T1000 (cell line): ENCODE results near the gene ZFX.
"Not testable (repeated sequence)": the region's sequence is repeated elsewhere in the genome, so short reads cannot be mapped to it uniquely, and the experiment has no call there.

ENCODE experiments used
- DNase-seq: peaks from one replicate; lab custom pipeline; 2025; ENCODE audit warnings: mixed read lengths; lab: John Stamatoyannopoulos, UW

The ZFX gene

DNA sequence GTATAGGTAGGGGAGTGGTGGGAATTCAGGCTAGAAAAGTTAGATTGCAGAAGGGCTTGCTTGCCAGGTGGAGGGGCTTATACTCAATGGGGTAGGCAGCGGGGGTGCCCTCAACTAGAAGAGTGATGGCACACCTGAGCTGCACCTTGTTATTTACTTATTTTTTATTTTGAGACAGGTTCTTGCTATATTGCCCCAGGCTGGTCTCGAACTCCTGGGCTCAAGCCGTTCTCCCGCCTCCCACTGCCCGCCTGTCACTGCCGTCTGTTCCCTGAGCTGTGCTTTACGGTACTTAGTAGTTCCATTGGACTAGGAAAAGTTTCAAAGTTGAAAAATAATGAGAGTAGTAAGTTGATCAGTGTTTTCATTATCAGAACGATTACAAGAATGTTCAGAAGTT is 2.0 kb downstream of the ZFX start:
- no peak for DNase-seq

GRCh38 chrX:24153178-24153795 is 3.8 kb downstream of the ZFX start:
- DNase-seq: no peak

DNA sequence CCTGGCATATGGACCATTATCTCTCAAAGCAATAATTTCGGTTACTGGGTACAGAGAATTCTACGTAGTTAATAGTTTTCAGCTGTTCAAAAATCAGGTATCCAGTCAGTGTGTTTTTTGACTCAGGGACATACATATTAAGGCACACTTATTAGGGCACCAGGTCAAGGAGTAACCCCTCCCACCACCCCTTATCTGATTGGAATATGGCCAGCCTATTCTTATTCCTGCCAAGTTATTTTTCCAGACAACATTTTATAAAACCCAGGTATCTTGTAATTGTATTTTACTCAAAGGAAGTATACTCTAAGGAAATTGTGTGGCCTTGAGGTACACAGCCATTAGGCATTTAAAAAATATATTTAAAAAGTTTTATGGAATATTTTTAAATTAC is 4.3 kb downstream of the ZFX start:
- no peak for DNase-seq

- DNase-seq: no peak
These were observed 5.0 kb downstream of the ZFX start for GRCh38 chrX:24154490-24155034.

DNA sequence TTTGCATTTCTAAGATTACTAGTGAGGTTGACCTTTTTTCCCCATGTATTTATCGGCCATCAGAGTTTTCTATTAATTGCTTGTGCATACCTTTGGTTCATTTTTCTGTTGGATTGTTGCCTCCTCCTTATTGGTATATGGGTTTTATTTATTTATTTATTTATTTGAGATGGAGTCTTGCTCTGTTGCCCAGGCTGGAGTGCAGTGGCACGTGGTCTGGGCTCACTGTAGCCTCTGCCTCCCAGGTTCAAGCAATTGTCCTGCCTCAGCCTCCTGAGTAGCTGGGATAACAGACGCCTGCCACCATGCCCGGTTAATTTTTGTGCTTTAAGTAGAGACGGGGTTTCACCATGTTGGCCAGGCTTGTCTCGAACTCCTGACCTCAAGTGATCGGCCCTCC is 6.2 kb downstream of the ZFX start:
- DNase-seq: not testable (repeated sequence)

GRCh38 chrX:24156177-24156576 is 6.6 kb downstream of the ZFX start:
- DNase-seq: no peak

GRCh38 chrX:24158881-24159280 is 9.4 kb downstream of the ZFX start:
- no peak for DNase-seq

DNA sequence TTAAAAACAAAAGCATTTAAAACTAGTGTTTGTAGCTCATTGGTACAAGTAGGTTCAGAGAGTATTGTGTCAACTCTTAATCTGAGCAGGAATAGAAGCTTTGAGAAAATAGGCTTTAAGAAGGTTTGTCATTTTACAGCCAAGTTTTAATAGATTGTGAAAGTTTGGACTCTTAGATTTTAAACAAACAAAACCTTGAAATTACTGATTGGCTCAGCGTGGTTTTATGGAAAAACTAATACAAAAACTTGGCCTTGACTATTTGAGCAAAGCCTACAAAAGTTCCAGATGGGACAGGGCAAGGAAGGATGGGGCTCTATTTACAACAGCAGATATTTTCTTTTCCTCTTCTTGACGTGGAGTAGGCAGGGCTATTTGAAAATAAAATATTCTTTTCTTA is 16.5 kb downstream of the ZFX start:
- DNase-seq: no peak

GRCh38 chrX:24167719-24168472 is 18.4 kb downstream of the ZFX start:
- no peak for DNase-seq

- no peak for DNase-seq
These were observed 19.3 kb downstream of the ZFX start for GRCh38 chrX:24168807-24169206.

- no peak for DNase-seq
These were observed 19.7 kb downstream of the ZFX start for GRCh38 chrX:24169211-24169610.

DNA sequence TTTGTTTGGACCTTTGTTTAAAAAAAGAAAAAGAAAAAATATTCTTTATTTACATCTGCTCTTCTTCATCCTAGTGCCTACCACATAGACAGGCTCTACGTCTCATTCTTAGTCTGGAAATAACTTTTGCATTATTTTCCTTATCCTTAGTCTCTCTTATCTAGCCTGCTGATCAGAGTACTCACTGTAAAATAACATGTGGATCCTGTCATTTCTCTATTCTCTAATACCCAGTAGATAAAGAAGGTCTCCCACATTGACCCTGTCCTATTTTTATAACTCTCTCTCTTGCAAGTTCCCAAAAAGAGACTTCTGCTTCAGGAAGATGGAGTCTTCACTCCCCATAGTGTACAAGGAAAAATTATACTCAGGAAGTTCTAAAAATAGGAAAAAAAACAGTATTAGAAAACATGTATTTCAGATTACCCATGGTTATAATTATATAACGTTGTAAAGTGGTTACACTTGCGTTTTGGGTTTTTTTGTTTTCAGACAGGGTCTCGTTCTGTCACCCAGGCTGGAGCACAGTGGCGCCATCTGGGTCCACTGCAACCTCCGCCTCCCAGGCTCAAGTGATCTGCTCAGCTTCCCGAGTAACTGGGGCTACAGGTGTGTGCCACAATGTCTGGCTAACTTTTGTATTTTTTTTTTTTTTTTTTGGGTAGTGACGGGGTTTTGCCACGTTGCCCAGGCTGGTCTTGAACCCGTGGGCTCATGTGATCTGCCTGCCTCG is 23.8 kb downstream of the ZFX start:
- DNase-seq: no peak

DNA sequence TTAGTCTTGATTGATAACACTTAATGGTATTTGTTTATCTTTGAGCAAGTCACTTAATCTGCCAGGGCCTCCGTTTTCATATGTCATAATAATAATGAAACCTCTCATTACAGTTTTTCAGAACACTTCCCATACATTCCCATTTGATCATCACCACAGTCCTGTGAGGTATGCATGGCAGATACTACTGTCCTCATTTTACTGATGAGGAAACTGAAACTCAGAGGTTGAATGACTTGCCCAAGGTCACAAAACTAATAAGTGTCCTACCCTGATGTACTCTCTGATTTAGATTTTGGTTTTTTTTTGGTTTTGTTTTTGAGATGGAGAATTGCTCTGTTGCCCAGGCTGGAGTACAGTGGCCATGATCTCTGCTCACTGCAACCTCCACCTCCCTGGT is 25.7 kb downstream of the ZFX start:
- no peak for DNase-seq

- no peak for DNase-seq
These were observed 28.9 kb downstream of the ZFX start for GRCh38 chrX:24178441-24178840.

GRCh38 chrX:24184018-24184417 is 34.5 kb downstream of the ZFX start:
- no peak for DNase-seq

DNA sequence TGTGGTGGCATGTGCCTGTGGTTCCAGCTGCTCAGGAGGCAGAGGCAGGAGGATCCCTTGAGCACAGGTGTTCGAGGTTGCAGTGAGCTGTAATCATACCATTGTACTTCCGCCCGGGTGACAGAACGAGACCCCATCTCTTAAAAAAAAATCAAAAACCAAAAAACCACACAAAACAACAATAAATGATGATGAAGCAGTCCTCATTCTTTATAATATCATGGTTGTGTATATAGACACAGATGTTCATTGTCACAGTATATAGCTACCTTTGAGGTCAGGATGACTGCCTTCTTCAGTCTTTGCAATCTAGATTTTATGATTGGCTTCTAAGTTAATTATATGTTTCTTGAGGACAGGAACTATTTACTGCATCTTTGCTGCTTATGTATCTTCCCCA is 37.0 kb downstream of the ZFX start:
- DNase-seq: no peak

DNA sequence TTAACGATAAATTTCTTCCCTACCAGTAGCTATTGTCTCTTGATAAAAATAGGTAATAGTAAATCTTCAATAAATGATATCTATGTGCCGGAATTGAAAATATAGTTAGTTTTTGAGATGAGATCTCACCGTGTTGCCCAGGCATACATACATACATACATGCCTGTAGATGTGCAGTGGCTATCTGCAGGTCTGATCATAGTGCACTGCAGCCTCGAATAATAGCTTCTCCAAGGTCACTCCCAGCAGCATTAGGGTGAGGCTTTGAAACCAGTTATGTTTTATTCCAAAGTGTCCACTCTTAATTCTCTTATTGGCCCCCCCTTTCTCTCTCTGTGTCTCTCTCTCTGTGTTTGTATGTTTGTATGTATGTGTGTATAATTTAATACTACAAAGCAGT is 37.5 kb downstream of the ZFX start:
- DNase-seq: no peak

GRCh38 chrX:24189490-24189889 is 40.0 kb downstream of the ZFX start:
- no peak for DNase-seq

DNA sequence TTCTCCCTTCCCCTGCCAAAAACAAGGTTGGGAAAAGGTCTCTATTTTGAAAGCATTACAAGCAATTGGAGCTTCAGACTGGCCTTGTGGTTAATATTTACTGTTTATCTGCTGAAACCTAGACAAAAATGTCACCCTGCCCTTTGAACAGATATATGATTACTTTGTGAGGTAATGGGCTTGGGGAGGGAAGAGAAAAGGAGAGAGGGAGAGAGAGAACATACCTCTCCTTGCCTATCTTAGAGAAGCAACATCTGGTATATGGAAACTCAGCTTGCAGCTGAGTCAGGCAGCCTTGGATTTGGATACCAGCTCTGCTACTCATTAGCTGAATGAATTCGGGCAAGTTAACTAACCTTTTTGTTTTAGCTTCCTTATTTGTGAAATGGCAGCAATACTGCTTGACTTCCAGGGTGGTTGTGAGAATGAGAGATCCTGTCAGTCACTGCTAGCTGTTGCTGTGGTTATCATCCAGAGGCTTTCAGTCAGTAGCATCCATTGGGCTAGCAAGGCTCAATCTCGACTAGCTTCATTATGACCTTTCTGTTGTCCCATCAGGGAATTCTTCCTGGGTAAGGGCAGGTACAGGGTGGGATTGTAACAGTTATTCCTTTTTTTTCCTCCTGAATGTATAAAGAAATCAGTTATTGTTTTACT is 41.1 kb downstream of the ZFX start:
- no peak for DNase-seq

- DNase-seq: no peak
These were observed 47.0 kb downstream of the ZFX start for GRCh38 chrX:24196509-24196908.

DNA sequence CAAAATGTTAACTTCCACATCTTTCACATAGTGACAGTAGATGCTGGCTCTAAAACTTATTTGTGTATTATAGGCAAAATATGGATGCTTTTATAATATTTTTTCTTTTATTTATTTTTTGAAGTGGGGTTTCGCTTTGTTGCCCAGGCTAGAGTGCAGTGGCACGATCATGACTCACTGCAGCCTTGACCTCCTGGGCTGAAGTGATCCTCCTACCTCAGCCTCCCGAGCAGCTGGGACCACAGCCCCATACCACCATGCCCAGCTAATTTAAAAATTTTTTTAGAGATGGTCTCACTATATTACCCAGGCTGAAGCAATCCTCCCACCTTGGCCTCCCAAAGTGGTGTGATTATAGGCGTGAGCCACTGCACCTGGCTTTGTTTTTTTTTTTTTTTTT is 48.6 kb downstream of the ZFX start:
- DNase-seq: no peak

DNA sequence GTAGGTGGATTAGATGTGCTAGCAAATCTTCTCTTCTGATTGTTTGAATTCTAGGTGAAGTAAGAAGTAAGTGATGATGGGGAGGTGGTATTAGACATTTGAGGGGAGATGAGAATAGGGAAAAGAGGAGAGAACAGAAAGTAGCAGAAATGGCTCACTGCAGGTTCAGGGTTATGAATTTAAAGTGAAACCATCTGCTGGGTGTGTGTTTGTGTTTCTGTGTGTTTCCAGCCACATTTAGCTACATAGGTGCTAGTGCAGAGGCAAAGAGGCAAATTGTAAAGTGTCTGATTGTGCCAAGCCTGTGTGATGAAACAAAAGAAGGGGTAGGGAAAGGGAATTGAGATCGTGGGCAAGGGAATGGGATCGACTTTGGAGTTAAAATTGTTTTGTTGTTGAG is 50.6 kb downstream of the ZFX start:
- no peak for DNase-seq
